GM18505 (cell line): Measurements from ENCODE around the gene KDM2A.

Experiments used
- ATAC-seq: cut with Tn5 transposase; IDR thresholded peaks from one replicate; pipeline ENCODE4 v1.9.1; 2021; ENCODE audit not compliant: unreplicated experiment
- POLR2A ChIP-seq: IDR thresholded peaks from 4 replicates; pipeline ENCODE4 v1.6.1; 2011; ENCODE audit warnings: borderline replicate concordance; ENCODE audit not compliant: insufficient read depth, insufficient read length; ENCODE audit errors: extremely low read depth

Gene KDM2A

GRCh38 chr11:67099831-67100324, 19.2 kb upstream of the KDM2A start:
- ATAC-seq, result no peak
- no peak for TF ChIP-seq POLR2A

GRCh38 chr11:67102664-67103063, 16.4 kb upstream of the KDM2A start:
- no peak for ATAC-seq
- no peak for TF ChIP-seq POLR2A

GRCh38 chr11:67105964-67106363, 13.1 kb upstream of the KDM2A start:
- ATAC-seq, result no peak
- TF ChIP-seq POLR2A, result no peak

GRCh38 chr11:67111261-67111660, 7.8 kb upstream of the KDM2A start:
- no peak for ATAC-seq
- no peak for TF ChIP-seq POLR2A

GRCh38 chr11:67113231-67113721, 5.8 kb upstream of the KDM2A start:
- ATAC-seq, result peak; percentile 59
- TF ChIP-seq POLR2A, result peak; percentile 36

GRCh38 chr11:67114275-67114896, 4.7 kb upstream of the KDM2A start:
- no peak for ATAC-seq

GRCh38 chr11:67116758-67117105, 2.3 kb upstream of the KDM2A start:
- no peak for TF ChIP-seq POLR2A
- ATAC-seq, result no peak

More at GRCh38 chr11:67114275-67114896, 4.7 kb upstream of the KDM2A start:
- no peak for TF ChIP-seq POLR2A

GRCh38 chr11:67117176-67117575, 1.9 kb upstream of the KDM2A start:
- TF ChIP-seq POLR2A, result no peak
- ATAC-seq, result no peak

- TF ChIP-seq POLR2A, result no peak
- peak; percentile 3 for ATAC-seq
Observed at GRCh38 chr11:67117672-67118180, 1.3 kb upstream of the KDM2A start.

GRCh38 chr11:67118181-67118766, 789 bp upstream of the KDM2A start:
- ATAC-seq, result peak; percentile 16
- peak; percentile 57 for TF ChIP-seq POLR2A

GRCh38 chr11:67119585-67120391, 725 bp downstream of the KDM2A start:
- ATAC-seq, result peak; percentile 18
- peak; percentile 12 for TF ChIP-seq POLR2A

- ATAC-seq, result no peak
Observed at GRCh38 chr11:67120456-67120855, 1.4 kb downstream of the KDM2A start.

More at GRCh38 chr11:67120456-67120855, 1.4 kb downstream of the KDM2A start:
- TF ChIP-seq POLR2A, result no peak
